SK-N-SH (cell line): ENCODE results near the gene CLMP. TPM values are rescaled to one million over a fixed set of nuclear protein-coding genes. Genes with fewer than 3 reads are reported as not detected.

ENCODE experiments used
- CTCF ChIA-PET: fragments of 300-600, 350-600 bp; formaldehyde crosslinking; extraction: SDS; loops from one replicate; lab custom pipeline; 2021; lab: Yijun Ruan, JAX
- POLR2A ChIA-PET: fragments of 350-600 bp; sonication (Branson Sonifier 250); formaldehyde crosslinking; extraction: SDS; loops from one replicate; lab custom pipeline; 2020; ENCODE audit warnings: antibody characterized with exemption, inconsistent platforms; lab: Yijun Ruan, JAX
- DNase-seq: peaks from one replicate; pipeline ENCODE4 v3.0.0; 2012
- H2AFZ ChIP-seq: fragments of 200-600 bp; sonication (generic); 2 replicates; pipeline ENCODE4 v1.8.1; 2016; ENCODE audit warnings: antibody characterized with exemption, mild to moderate bottlenecking, low read depth
- H3F3A ChIP-seq: fragments of 200-600 bp; sonication (generic); replicated peaks from 2 replicates; pipeline ENCODE3; 2016; ENCODE audit warnings: antibody characterized with exemption, mild to moderate bottlenecking; ENCODE audit not compliant: insufficient read depth
- H3K27ac ChIP-seq, 2 experiments: fragments of 200-500 bp in 1 of 2; fragments of 200-600 bp in 1 of 2; sonication (Bioruptor generic) in 1 of 2; sonication (generic), shearing (Covaris generic) in 1 of 2; 2 replicates each; pipeline versions ENCODE4 v1.5.1 to v1.6.1; 2014 to 2016; ENCODE audit warnings: low read depth in 2 of 2, inconsistent platforms in 1 of 2, low read length in 1 of 2, mild to moderate bottlenecking in 1 of 2, mixed read lengths in 1 of 2
- H3K27me3 ChIP-seq: fragments of 200-600 bp; sonication (generic), shearing (Covaris generic); 2 replicates; pipeline ENCODE4 v1.6.1; 2016; ENCODE audit warnings: mixed run types; ENCODE audit not compliant: insufficient read depth
- H3K36me3 ChIP-seq, 2 experiments: fragments of 200-500 bp in 1 of 2; fragments of 200-600 bp in 1 of 2; sonication (Bioruptor generic) in 1 of 2; sonication (generic) in 1 of 2; replicated peaks in 1 of 2; 2 replicates each; pipeline versions ENCODE3 to v1.5.1; 2014 to 2016; ENCODE audit warnings: low read length in 1 of 2, mild to moderate bottlenecking in 1 of 2; ENCODE audit not compliant: insufficient read depth in 2 of 2, control insufficient read depth in 1 of 2
- H3K4me1 ChIP-seq, 2 experiments: fragments of 200-500 bp in 1 of 2; fragments of 200-600 bp in 1 of 2; sonication (Bioruptor generic) in 1 of 2; sonication (generic), shearing (Covaris generic) in 1 of 2; 2 replicates each; pipeline versions ENCODE4 v1.5.1 to v1.6.1; 2014 to 2016; ENCODE audit warnings: low read depth in 1 of 2, low read length in 1 of 2, mixed run types in 1 of 2; ENCODE audit not compliant: insufficient read depth in 2 of 2, control insufficient read depth in 1 of 2
- H3K4me2 ChIP-seq: fragments of 200-600 bp; sonication (generic), shearing (Covaris generic); 2 replicates; pipeline ENCODE4 v1.6.1; 2017; ENCODE audit warnings: mixed run types
- H3K4me3 ChIP-seq, 2 experiments: fragments of 200-500 bp in 1 of 2; fragments of 200-600 bp in 1 of 2; sonication (Bioruptor generic) in 1 of 2; sonication (generic), shearing (Covaris generic) in 1 of 2; 2 replicates each; pipeline versions ENCODE4 v1.5.1 to v1.8.1; 2014 to 2016; ENCODE audit warnings: low read depth in 2 of 2, inconsistent platforms in 1 of 2, low read length in 1 of 2, mild to moderate bottlenecking in 1 of 2, mixed read lengths in 1 of 2, moderate library complexity in 1 of 2
- H3K79me2 ChIP-seq: fragments of 200-600 bp; sonication (generic); 2 replicates; pipeline ENCODE4 v1.8.1; 2017; ENCODE audit warnings: mild to moderate bottlenecking; ENCODE audit not compliant: insufficient read depth
- H3K9ac ChIP-seq: fragments of 200-600 bp; sonication (generic); 2 replicates; pipeline ENCODE4 v1.6.1; 2017; ENCODE audit warnings: mixed run types
- H3K9me2 ChIP-seq: fragments of 200-600 bp; sonication (generic); 2 replicates; pipeline ENCODE4 v1.6.1; 2017; ENCODE audit warnings: mixed run types
- H3K9me3 ChIP-seq: fragments of 200-600 bp; sonication (generic); 2 replicates; pipeline ENCODE4 v1.6.1; 2017; ENCODE audit warnings: mixed run types, mild to moderate bottlenecking, moderate library complexity
- H4K20me1 ChIP-seq: fragments of 200-600 bp; sonication (generic); 2 replicates; pipeline ENCODE4 v1.6.1; 2017; ENCODE audit warnings: mild to moderate bottlenecking, mixed run types; ENCODE audit not compliant: insufficient read depth
- CHD2 ChIP-seq: fragments of 150-350 bp; IDR thresholded peaks from 2 replicates; pipeline ENCODE4 v1.6.1; 2018; ENCODE audit warnings: low read length; ENCODE audit not compliant: partially characterized antibody
- EP300 ChIP-seq, 2 experiments: IDR thresholded peaks; 2 replicates each; pipeline versions ENCODE4 v1.4.0 to v1.6.1; 2012; ENCODE audit warnings: borderline replicate concordance in 1 of 2, low read depth in 1 of 2, low read length in 1 of 2
- FOSL2 ChIP-seq: IDR thresholded peaks from 2 replicates; pipeline ENCODE4 v1.4.0; 2012; ENCODE audit warnings: low read depth, mild to moderate bottlenecking, moderate library complexity, borderline replicate concordance
- GABPA ChIP-seq: IDR thresholded peaks from 2 replicates; pipeline ENCODE4 v1.4.0; 2012; ENCODE audit warnings: low read depth, mild to moderate bottlenecking
- GATA2 ChIP-seq: sonication (generic); formaldehyde crosslinking; IDR thresholded peaks from 2 replicates; pipeline ENCODE4 v1.5.0; 2020; ENCODE audit warnings: mild to moderate bottlenecking, missing genetic modification reagents
- MAX ChIP-seq: IDR thresholded peaks from 2 replicates; pipeline ENCODE4 v1.4.0; 2012; ENCODE audit warnings: low read depth
- NFIC ChIP-seq: IDR thresholded peaks from 2 replicates; pipeline ENCODE4 v1.4.0; 2012; ENCODE audit warnings: borderline replicate concordance
- NRF1 ChIP-seq: IDR thresholded peaks from 2 replicates; pipeline ENCODE4 v1.6.1; 2012; ENCODE audit warnings: low read depth, mild to moderate bottlenecking, low read length
- RAD21 ChIP-seq: IDR thresholded peaks from 2 replicates; pipeline ENCODE4 v1.6.1; 2012; ENCODE audit warnings: mild to moderate bottlenecking, low read length
- RCOR1 ChIP-seq: fragments of 150-350 bp; IDR thresholded peaks from 2 replicates; pipeline ENCODE4 v1.6.1; 2017; ENCODE audit warnings: antibody characterized with exemption, low read length
- RFX5 ChIP-seq: IDR thresholded peaks from 2 replicates; pipeline ENCODE4 v1.6.1; 2012; ENCODE audit warnings: mild to moderate bottlenecking, improper control_type of control experiment, low read length
- SMC3 ChIP-seq: IDR thresholded peaks from 2 replicates; pipeline ENCODE4 v1.6.1; 2012; ENCODE audit warnings: low read depth, low read length, improper control_type of control experiment
- TAF1 ChIP-seq: IDR thresholded peaks from 2 replicates; pipeline ENCODE4 v1.6.1; 2012; ENCODE audit warnings: low read depth, mild to moderate bottlenecking, low read length, moderate library complexity, borderline replicate concordance
- TEAD4 ChIP-seq: IDR thresholded peaks from 2 replicates; pipeline ENCODE4 v1.4.0; 2012; ENCODE audit warnings: mild to moderate bottlenecking, borderline replicate concordance; ENCODE audit not compliant: insufficient read depth
- USF2 ChIP-seq: fragments of 150-350 bp; IDR thresholded peaks from 2 replicates; pipeline ENCODE4 v1.6.1; 2017; ENCODE audit warnings: antibody characterized with exemption, low read length, low read depth, borderline replicate concordance
- ZBTB33 ChIP-seq: IDR thresholded peaks from 2 replicates; pipeline ENCODE4 v1.4.0; 2012; ENCODE audit warnings: low read depth, borderline replicate concordance
- WGBS: methylation state at CpG from one replicate; pipeline ENCODE4 v1.1.6; 2017; ENCODE audit warnings: low lambda C conversion rate; 5-methylcytosine and 5-hydroxymethylcytosine counted together
- polyA plus RNA-seq, 3 experiments: library from polyadenylated mRNA; depleted of rRNA; stranded (reverse); fragments of >200 nt; gene quantifications; 2 replicates each; pipeline ENCODE4 v1.2.3, GENCODE V29; 2012
- TF ChIP-seq, protein P1 (sequence below): IDR thresholded peaks from 2 replicates; pipeline ENCODE4 v1.4.0; 2012; ENCODE audit warnings: low read depth, borderline replicate concordance
- TF ChIP-seq, protein P2 (sequence below): fragments of 150-350 bp; IDR thresholded peaks from 2 replicates; pipeline ENCODE4 v1.6.1; 2016; ENCODE audit warnings: mild to moderate bottlenecking, low read depth, low read length

CLMP gene
- polyA plus RNA-seq, 1 of the 3 experiments (the other 2 are of a cell fraction): 61.9 TPM

- Histone ChIP-seq H3K9me3 (no peaks in the 10 kb centered on the region), H3K9me2 (no peaks in the 10 kb centered on the region), H3K4me1 (peaks cover 9 to 17% of the 10 kb centered on the region in 2 experiments), H3K4me2 (peak overlapping the region; percentile 90), H3K4me3 (peak overlapping the region; percentile 21 to 49; a peak in 3 of 4 replicates), H3K9ac (peak overlapping the region; percentile 75), H3K79me2 (peaks cover 85% of the 10 kb centered on the region), H4K20me1 (no peaks in the 10 kb centered on the region), H3K27ac (peak overlapping the region; percentile 87 to 95), H2AFZ (0 out of 2 replicates have a peak overlapping the region, but pooled peaks have one; percentile 69), H3K36me3 (peaks cover 0 to 24% of the 10 kb centered on the region in 2 experiments), H3K27me3 (no peaks in the 10 kb centered on the region), H3F3A (peaks cover 35% of the 10 kb centered on the region)
- peak; percentile 92 for DNase-seq
- 8% methylated on average over 8 of the region's 9 CpGs for WGBS
- POLR2A ChIA-PET: interaction anchor here (0.7 to 1.5 kb wide), 8 partner anchors 8 to 363 kb away, joined by 3 to 26 read pairs (median 5); partner anchors contain the start of genes CLMP and HSPA8
- CTCF ChIA-PET: interaction anchor here (0.7 to 3.4 kb wide), 8 partner anchors 10 to 117 kb away, joined by 3 to 15 read pairs (median 6); partner anchors contain the start of gene CLMP
- TF ChIP-seq RCOR1: peak; percentile 64; the same call in 1 of the 2 replicates
- TF ChIP-seq, protein P1, sequence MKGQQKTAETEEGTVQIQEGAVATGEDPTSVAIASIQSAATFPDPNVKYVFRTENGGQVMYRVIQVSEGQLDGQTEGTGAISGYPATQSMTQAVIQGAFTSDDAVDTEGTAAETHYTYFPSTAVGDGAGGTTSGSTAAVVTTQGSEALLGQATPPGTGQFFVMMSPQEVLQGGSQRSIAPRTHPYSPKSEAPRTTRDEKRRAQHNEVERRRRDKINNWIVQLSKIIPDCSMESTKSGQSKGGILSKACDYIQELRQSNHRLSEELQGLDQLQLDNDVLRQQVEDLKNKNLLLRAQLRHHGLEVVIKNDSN: no peak
- peak; percentile 61 for TF ChIP-seq CHD2
- TF ChIP-seq RAD21: 0 out of 2 replicates have a peak, but pooled peaks have one; percentile 7
- 0 out of 2 replicates have a peak, but pooled peaks have one; percentile 15 for TF ChIP-seq TAF1
- TF ChIP-seq NRF1: peak; percentile 54; the same call in 1 of the 2 replicates
- no peak for TF ChIP-seq USF2
- peak; percentile 81 for TF ChIP-seq GATA2
- TF ChIP-seq EP300 (IDR thresholded peaks at IDR 0.05; ENCODE audit: borderline replicate concordance in 1 of 2, low read depth in 1 of 2, low read length in 1 of 2): peak in 1 of 2 experiments; percentile 69; a peak in 2 of 4 replicates
Observed at GRCh38 chr11:123145661-123146060, 49.4 kb downstream of the CLMP start.

DNA sequence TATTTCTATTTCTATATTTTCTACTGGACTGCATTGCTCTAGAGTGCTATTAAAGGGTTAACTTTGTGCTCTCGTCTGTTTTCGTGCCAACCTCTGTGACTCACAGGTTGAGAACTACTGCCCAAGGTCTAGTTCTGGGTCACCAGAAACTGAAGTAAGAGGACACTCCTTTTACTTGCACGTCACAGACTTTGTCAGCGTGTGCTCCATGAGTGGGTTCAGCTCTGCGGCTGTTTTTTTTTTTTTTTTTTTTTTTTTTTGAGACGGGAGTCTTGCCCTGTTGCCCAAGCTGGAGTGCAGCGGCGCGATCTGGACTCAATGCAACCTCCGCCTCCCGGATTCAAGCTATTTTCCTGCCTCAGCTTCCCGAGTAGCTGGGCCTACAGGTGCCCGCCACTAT, 49.8 kb downstream of the CLMP start:
- Histone ChIP-seq H3K9me2 (no peaks in the 10 kb centered on the region), H3K27ac (peak overlapping the region; percentile 87 to 95), H2AFZ (0 out of 2 replicates have a peak overlapping the region, but pooled peaks have one; percentile 69), H3K36me3 (peaks cover 0 to 24% of the 10 kb centered on the region in 2 experiments), H3K4me1 (peaks cover 9 to 17% of the 10 kb centered on the region in 2 experiments), H4K20me1 (no peaks in the 10 kb centered on the region), H3F3A (peaks cover 35% of the 10 kb centered on the region), H3K27me3 (no peaks in the 10 kb centered on the region), H3K4me2 (peak overlapping the region; percentile 90), H3K9me3 (no peaks in the 10 kb centered on the region), H3K9ac (peak overlapping the region; percentile 75), H3K79me2 (peaks cover 85% of the 10 kb centered on the region), H3K4me3 (peak overlapping the region; percentile 21 to 49; a peak in 3 of 4 replicates)
- WGBS: 5% methylated on average over 13 of the region's 13 CpGs
- peak; percentile 66 for DNase-seq
- CTCF ChIA-PET: interaction anchor here (1.2 to 3.4 kb wide), 6 partner anchors 11 to 102 kb away, joined by 3 to 15 read pairs (median 8); partner anchors contain the start of gene CLMP
- POLR2A ChIA-PET: interaction anchor here (0.7 to 1.5 kb wide), 7 partner anchors 8 to 95 kb away, joined by 3 to 26 read pairs (median 7); partner anchors contain the start of genes CLMP and HSPA8
- no peak for TF ChIP-seq RFX5
- no peak for TF ChIP-seq SMC3
- TF ChIP-seq GABPA: no peak
- TF ChIP-seq, protein P1: 0 out of 2 replicates have a peak, but pooled peaks have one; percentile 12
- peak; percentile 16; the same call in 1 of the 2 replicates for TF ChIP-seq MAX
- TF ChIP-seq, protein P2, sequence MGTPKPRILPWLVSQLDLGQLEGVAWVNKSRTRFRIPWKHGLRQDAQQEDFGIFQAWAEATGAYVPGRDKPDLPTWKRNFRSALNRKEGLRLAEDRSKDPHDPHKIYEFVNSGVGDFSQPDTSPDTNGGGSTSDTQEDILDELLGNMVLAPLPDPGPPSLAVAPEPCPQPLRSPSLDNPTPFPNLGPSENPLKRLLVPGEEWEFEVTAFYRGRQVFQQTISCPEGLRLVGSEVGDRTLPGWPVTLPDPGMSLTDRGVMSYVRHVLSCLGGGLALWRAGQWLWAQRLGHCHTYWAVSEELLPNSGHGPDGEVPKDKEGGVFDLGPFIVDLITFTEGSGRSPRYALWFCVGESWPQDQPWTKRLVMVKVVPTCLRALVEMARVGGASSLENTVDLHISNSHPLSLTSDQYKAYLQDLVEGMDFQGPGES: no peak
- TF ChIP-seq USF2: no peak
- TF ChIP-seq ZBTB33: no peak
- TF ChIP-seq TEAD4: 0 out of 2 replicates have a peak, but pooled peaks have one; percentile 26
- no peak for TF ChIP-seq RAD21
- peak; percentile 81 for TF ChIP-seq FOSL2
- peak; percentile 87 for TF ChIP-seq NFIC
